HuH-7 (cell line): ENCODE measurements around the gene SAAL1.
A peak's percentile ranks its signal among the peaks of the same experiment; 100 is the strongest.

ENCODE experiments used
- DNase-seq: peaks from one replicate; pipeline ENCODE4 v3.0.0; 2011; ENCODE audit warnings: low spot score

SAAL1 gene

DNA sequence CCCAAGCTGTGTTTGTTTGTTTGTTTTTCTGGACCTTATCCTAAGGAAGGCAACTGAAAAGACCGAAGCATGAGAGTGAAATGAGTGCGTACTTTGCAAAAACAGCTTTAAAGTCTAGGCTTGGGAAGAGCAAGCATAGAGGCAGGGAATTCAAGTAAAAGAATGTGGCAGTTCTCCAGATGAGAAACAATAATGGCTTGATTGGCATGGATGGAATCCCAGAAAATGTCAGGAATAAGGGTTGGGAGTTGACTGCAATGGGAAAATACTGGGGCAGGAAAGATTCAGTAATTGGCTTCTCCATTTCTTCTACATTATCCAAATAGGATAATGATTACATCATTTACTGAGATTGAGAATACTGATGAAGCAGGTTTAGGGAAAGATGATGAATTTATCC, 17.5 kb downstream of the SAAL1 start:
- no peak for DNase-seq

GRCh38 chr11:18081551-18081950, 24.3 kb downstream of the SAAL1 start:
- DNase-seq = no peak

- DNase-seq = no peak
These were observed 25.4 kb downstream of the SAAL1 start for GRCh38 chr11:18080451-18080850.

DNA sequence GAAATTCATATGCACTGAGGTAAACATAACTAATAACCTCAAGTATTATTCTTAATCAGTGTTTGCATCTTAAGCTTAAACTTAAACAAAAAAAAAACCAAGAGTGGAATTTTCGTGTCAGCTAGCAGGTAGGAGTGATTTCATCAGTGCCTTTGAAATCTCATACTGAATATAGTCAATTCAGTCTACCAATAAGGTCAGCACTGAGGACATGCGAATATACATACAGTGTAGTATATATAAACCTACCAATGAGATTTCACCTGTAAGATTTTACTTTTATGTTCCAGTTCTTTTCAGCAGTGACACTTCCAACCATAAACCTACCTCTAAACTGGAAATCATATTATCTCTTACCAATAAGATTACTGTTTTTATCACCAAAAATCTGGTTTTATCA, 27.0 kb downstream of the SAAL1 start:
- no peak for DNase-seq

DNA sequence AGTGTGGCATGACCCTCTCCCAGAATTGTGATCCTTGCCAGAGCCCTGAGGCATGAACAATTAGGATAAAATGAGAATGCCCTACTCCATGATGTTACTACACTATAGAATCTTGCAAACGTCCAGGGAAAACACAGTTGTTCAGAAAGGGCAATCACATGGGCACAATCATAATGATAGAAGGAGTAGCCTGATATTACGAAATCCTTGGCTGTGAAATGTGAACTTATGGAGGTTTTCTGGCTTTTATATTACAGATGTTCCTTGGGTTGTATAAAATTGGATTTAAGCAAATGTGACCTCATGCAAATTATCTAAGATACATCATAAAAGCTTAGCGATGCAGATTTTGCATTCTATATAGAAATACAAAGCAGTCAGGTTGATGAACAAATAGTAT, 30.4 kb downstream of the SAAL1 start:
- DNase-seq = no peak

DNA sequence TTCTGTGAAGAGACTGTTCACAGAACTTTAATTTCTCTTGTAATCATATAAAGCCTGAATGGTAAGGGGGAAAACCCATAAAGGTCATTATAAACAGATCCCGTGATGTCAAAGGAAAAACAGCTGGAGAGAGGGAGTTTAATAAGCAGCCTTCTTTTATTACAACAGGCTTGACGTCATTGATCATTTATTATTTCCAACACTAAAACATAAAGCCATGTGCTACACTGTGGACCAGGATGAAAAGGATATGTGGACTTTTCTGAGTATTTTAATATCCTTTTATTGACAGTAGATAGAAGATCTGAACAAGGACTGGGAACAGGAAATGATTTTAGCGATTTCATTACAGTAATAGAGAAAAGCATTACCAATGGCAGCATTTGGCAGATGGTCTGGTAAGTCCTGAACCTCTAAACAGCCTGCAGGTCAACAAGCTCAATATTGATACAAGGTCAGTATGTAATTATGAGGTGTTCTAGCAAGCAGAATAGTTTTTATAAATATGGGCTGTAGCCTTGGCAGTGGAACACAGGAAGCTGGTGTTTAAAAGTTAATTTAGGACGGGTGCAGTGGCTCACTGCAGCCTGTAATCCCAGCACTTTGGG, 34.7 kb downstream of the SAAL1 start:
- DNase-seq = no peak

GRCh38 chr11:18067372-18067771, 38.5 kb downstream of the SAAL1 start:
- DNase-seq = no peak

- DNase-seq = no peak
These were observed 39.3 kb downstream of the SAAL1 start for GRCh38 chr11:18066626-18067025.

DNA sequence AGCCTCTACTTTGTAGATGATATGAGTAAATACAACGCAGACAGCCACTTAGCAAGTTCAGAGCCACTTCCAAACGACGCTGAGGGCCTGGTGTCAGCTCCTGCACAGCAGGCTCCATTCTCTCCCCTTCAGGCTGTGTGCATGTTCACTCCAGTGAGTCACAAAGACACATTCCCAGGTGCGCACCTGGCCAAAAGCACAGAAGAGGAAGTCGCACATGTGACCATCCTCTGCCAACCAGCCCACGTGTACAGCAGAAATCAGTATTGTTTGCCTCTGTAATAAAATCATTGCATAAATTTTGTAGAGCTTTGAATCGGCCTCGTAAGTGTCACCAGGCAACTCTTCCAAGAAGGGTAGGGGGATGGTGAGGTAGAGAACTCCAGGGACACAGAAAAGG, 40.3 kb downstream of the SAAL1 start:
- DNase-seq = no peak

DNA sequence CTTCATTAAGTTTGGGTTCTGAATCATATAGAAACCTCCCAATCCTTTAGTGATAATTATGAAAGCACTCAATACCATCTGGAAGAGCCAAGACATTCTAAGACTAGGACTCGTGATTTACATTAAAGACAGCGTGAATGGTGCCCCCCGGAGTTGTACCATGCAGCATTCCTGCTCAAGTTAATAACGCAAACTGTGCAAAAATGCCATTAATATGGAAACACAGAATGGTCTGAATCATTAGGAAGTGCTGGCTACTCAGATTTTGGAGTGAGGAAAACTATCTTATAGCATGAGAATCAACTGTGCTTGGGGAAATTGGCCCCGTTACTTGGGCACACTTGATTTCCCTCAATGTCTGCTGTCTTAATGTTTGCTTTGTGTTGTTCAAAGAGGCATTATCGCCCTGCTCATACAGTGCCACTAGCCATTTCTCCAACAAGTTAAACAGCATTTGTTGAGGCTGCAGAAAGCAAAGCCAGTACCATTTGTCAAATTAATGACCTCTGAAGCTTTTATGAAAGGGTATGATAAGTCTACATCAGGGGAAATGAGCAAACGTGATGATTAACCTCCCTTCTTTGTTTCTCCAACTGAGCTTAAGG, 41.3 kb downstream of the SAAL1 start:
- DNase-seq = no peak

DNA sequence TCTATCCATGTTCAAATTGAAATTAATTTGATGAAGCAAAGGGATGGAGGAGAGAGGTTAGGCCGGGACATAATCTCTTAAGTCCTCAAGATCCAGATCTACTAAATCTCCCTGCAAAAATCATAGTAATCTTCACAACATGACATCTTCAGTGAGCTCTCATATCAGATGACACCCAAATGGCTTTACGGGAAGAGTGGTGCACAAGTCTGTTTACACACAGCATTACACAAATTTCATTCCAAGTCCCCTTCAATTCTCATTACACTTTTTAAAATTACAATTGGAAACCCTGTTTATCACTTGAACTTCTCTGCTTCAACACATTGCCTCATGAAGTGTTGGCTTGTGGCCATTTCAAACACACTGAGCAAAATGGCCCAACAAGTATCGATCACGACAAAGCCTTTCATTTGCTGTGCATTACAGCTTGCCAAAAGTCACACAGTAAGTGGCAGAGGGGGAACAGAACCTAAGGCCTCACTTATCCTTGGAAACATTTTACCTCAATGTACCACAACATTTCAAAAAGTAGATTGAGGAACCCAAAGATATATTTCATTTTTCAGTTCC, 41.9 kb downstream of the SAAL1 start:
- no peak for DNase-seq

- no peak for DNase-seq
These were observed 42.8 kb downstream of the SAAL1 start for GRCh38 chr11:18063125-18063524.

- no peak for DNase-seq
These were observed 44.5 kb downstream of the SAAL1 start for GRCh38 chr11:18061351-18061750.

GRCh38 chr11:18056561-18057181, 49.2 kb downstream of the SAAL1 start:
- DNase-seq = peak; percentile 12

- no peak for DNase-seq
These were observed 51.3 kb downstream of the SAAL1 start for GRCh38 chr11:18054511-18055103.

- no peak for DNase-seq
These were observed 55.0 kb downstream of the SAAL1 start for GRCh38 chr11:18050848-18051247.

DNA sequence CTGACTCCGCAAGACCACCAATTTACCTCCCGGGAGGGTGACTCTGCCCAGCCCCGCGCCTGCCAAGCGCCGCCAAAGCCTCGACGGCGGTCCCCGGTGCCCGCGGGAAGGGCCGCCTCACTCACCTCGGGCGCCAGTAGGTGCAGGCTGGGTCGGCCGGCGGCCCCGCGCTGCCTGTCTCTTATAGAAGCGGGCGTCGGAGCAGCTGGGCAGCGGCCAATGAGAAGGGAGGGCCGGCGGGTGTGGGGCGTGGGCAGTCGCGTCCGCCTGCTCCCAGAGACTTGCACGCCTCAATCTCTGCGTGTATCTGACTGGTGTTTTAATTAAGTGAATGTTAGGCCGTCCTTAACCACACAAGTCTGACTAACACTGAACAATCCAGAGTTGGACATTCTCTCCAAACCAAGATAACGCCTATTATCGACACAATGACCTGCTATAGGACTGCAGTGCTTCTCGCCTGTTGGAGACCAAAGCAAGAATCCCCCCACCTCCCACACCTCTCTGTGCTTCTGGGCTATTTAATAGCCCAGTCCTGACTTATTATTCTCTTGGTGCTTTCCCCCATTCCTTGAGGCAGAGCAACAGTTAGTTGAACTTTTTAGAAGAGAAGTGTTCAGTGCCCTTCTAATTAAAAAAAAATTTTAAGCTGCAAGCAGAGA, 59.6 kb downstream of the SAAL1 start, which contains the start of gene TPH1:
TPH1 (minus strand) TSS at position 154 of the 662 bp plus-strand sequence. CDS start 5,507 bp downstream, outside the sequence.
- DNase-seq = no peak

DNA sequence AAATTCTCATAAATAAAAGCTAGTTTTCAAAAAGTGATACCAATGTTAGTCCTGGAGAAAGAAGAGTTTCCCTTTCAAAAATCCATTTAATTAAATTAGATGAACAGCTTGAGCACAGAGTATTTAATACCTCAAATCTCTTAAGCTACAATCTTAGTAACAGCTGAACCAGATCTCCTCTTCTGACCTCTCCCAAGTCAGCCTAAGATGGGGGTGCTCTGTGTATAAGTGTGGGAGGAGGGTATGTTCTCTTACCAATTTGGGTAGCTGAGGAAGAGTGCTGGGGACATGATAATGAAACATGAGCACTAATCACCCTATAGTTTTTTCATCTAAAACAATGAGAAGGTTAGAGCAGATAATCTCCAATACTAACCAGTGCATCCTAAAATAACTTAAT, 69.4 kb downstream of the SAAL1 start:
- no peak for DNase-seq
